Measurements from ENCODE around the gene ZNF169.
"Not testable (repeated sequence)": the region's sequence is repeated elsewhere in the genome, so short reads cannot be mapped to it uniquely, and the experiment has no call there.

ZNF169 gene

DNA sequence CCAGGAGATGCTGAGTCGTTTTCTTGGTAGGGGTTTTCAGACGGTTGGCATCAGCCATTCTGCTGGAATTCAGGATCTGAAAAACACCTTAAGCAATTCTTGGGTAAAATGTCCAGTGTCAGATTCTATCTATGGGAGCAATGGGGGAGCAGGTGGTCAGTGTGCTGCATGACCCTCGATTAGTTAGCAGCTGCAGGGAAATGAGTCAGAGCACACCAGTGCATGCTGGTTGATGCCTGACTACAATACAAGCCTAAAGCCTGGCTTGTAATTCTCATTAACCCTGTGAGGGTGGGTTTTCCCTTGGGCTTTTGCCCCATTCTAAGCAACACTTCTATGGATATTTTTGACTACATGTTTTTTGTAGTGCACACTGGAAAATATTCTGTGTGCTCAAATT lies 89.7 kb downstream of the ZNF169 start:
- DNase-seq (ENCODE audit: low read depth in 2 of 2), result not testable (repeated sequence)

Data from stimulated activated CD8-positive, alpha-beta memory T cell treated with anti-CD3 and anti-CD28 coated beads, Interleukin-7, amount 100 ng/mL, for 4 hours (primary cell).